Subcutaneous adipose tissue (tissue), 4 donors: ENCODE measurements around the gene ING3. TPM values are rescaled to one million over a fixed set of nuclear protein-coding genes. Genes with fewer than 3 reads are reported as not detected.

Experiments
- CTCF ChIP-seq: fragments of 450-650 bp; IDR thresholded peaks from one replicate; pipeline ENCODE4 v1.5.1; 2016; ENCODE audit warnings: low read depth, mild to moderate bottlenecking, control low read depth, antibody characterized with exemption, moderate library complexity
- total RNA-seq, 4 donors: library from RNA; depleted of rRNA; stranded (reverse); fragments of >200 nt; gene quantifications; one replicate each; pipeline ENCODE4 v1.1.0, GENCODE V29; 2016

ING3 gene
- total RNA-seq, 4 donors from 2014 or later, result 17.8 to 24.8 (median 18.2) TPM

GRCh38 chr7:121005996-121006584, 55.5 kb downstream of the ING3 start:
- TF ChIP-seq CTCF, result no peak

GRCh38 chr7:121006711-121007315, 56.2 kb downstream of the ING3 start:
- no peak for TF ChIP-seq CTCF

DNA sequence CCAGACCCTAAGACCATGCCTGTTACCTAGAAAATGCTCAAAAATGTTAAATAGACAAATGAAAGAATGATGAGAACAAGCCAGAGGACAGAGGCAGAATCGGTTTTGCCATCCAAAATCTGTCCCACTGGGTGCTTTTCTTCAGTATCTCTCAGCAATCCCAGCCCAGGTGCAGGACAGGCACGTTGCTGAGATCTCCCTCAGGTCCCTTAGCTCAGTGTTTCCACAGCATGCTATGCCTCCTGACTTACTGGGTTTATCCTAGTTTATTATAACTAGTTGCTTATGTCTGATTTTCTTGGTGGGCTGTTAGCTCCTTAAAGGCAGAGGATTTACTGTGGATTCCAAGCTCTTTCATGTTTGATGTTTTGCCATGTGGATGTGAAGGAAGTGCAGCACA, 58.2 kb downstream of the ING3 start:
- TF ChIP-seq CTCF, result no peak

- TF ChIP-seq CTCF, result no peak
These were observed 60.8 kb downstream of the ING3 start for GRCh38 chr7:121011401-121011800.

GRCh38 chr7:121012170-121012874, 61.7 kb downstream of the ING3 start:
- TF ChIP-seq CTCF, result no peak

- no peak for TF ChIP-seq CTCF
These were observed 62.3 kb downstream of the ING3 start for GRCh38 chr7:121012919-121013318.

DNA sequence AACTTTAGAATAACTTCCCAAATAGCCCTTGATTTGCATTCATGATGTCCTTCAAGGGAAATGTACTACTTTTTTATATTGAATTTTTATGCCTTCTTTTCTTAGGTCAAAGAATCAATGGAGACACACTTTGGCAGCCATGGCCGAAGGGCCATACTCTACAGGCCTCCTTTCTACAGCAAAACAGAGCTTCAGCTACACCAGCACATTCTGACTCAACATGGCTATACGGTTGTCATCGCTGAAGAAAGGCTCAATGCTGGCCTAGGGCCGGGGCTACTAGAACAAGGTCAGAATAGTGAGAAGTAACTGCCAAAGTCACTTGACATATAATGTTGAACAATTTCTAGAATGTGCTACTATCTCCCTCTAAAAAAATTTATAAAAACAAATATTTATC, 65.0 kb downstream of the ING3 start:
- TF ChIP-seq CTCF, result no peak
